Measurements from ENCODE around the gene TMEM14C.

- TF ChIP-seq POLR2AphosphoS5 (IDR thresholded peaks at IDR 0.05; ENCODE audit: low read depth): no peak
- TF ChIP-seq REST (IDR thresholded peaks at IDR 0.05; ENCODE audit: unreplicated experiment): no peak
- no peak for TF ChIP-seq CTCF (conservative IDR thresholded peaks at IDR 0.05; ENCODE audit: low read depth in 2 of 2)
These were observed 17.2 kb downstream of the TMEM14C start for GRCh38 chr6:10740061-10740460.

All from GM23338 (cell line).